ENCODE results near the gene KCNG2. TPM values are rescaled to one million over a fixed set of nuclear protein-coding genes. Genes with fewer than 3 reads are reported as not detected.

KCNG2 gene
- total RNA-seq, 2 donors from 2014 or later = 1.5 TPM; not detected in 1

DNA sequence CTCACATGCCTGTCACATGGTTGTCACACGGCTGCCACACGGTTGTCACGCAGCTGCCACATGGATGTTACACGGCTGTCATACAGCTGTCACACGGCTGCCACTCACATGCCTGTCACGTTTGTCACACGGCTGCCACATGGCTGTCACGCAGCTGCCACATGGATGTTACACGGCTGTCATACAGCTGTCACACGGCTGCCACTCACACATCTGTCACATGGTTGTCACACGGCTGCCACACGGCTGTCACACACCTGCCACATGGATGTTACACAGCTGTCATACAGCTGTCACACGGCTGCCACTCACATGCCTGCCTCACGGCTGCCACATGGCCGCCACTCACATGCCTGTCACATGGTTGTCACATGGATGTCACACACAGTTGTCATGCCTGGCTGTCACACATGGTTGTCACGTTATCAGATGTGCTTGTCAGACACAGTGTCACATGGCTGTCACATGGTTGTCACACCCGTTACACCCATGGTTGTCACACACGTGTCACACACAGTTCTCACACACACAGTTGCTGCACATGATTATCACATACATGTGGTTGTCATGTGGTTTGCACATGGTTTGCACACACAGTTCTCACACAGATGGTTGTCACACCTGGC lies 19.4 kb downstream of the KCNG2 start:
- DNase-seq (ENCODE audit: low spot score) (no peak), ATAC-seq (ENCODE audit: insufficient number of reproducible peaks, low FRiP score, low read depth) (no peak)
- Histone ChIP-seq H3K36me3 (no peaks in the 10 kb centered on the region), H3K27ac (no peak overlapping the region), H3K9me3 (no peaks in the 10 kb centered on the region), H3K4me1 (ENCODE audit: control insufficient read depth in 1 of 2, low read depth in 2 of 2) (no peaks in the 10 kb centered on the region), H3K27me3 (replicated peaks; ENCODE audit: insufficient read depth) (no peaks in the 10 kb centered on the region), H3K4me3 (no peak overlapping the region)
- TF ChIP-seq CTCF (IDR thresholded peaks at IDR 0.05) = no peak

DNA sequence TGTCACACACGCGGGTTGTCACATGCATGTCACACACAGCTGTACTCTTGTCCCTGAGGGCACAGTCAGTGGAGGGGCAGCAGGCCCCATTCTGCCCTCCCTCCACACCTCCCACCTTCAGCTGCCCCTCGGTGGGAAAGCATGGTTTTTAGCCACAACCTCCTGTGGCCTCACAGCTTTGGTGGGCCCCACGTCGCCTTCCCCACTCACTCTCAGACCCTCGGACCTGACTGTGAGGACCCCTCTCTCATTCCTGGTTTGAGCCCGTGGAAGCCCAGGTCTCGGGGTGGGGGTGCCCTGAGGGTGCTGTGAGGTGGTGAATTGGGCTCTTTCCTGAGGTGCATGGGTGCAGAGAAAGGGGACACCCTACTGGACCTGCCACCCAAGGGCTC lies 19.9 kb downstream of the KCNG2 start:
- no peaks in the 10 kb centered on the region for H3K4me1 ChIP-seq (ENCODE audit: control insufficient read depth in 1 of 2, low read depth in 2 of 2)
- H3K4me3 ChIP-seq = no peak overlapping the region
- no peaks in the 10 kb centered on the region for H3K9me3 ChIP-seq
- no peak for TF ChIP-seq CTCF (IDR thresholded peaks at IDR 0.05)
- H3K36me3 ChIP-seq = no peaks in the 10 kb centered on the region
- H3K27me3 ChIP-seq (replicated peaks; ENCODE audit: insufficient read depth) = no peaks in the 10 kb centered on the region
- no peak for DNase-seq (ENCODE audit: low spot score)
- H3K27ac ChIP-seq = no peak overlapping the region
- ATAC-seq (ENCODE audit: insufficient number of reproducible peaks, low FRiP score, low read depth) = no peak

- H3K4me1 ChIP-seq (ENCODE audit: control insufficient read depth in 1 of 2, low read depth in 2 of 2) = no peaks in the 10 kb centered on the region
- H3K27ac ChIP-seq = no peak overlapping the region
- no peaks in the 10 kb centered on the region for H3K36me3 ChIP-seq
- ATAC-seq (ENCODE audit: insufficient number of reproducible peaks, low FRiP score, low read depth) (no peak), DNase-seq (ENCODE audit: low spot score) (no peak)
- no peak for TF ChIP-seq CTCF (IDR thresholded peaks at IDR 0.05)
- H3K4me3 ChIP-seq = no peak overlapping the region
- no peaks in the 10 kb centered on the region for H3K9me3 ChIP-seq
- no peaks in the 10 kb centered on the region for H3K27me3 ChIP-seq (replicated peaks; ENCODE audit: insufficient read depth)
Measured at GRCh38 chr18:79818036-79818435, 20.3 kb downstream of the KCNG2 start.

DNA sequence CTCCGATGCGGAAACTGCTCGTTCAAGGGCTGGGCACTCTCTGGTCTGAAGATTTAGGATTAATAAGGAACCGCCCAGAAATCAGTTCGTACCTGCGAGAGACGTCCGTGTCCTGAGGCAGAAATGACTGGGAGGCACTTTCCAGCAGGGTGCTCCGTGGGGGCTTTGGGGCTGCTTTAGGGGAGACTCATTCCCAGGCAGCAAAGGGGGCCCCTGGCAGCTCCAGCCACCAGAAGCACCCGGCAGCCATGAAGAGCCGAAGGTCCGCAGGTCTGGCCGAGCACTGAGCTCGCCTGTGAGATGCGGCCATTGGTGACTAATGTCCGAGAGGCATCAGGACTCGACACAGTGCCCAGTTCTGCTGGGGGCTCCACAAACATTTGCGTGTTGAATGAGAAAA lies 20.9 kb downstream of the KCNG2 start:
- Histone ChIP-seq H3K27me3 (replicated peaks; ENCODE audit: insufficient read depth) (no peaks in the 10 kb centered on the region), H3K9me3 (no peaks in the 10 kb centered on the region)
- no peak for ATAC-seq (ENCODE audit: insufficient number of reproducible peaks, low FRiP score, low read depth)

More for the DNA sequence above, 20.9 kb downstream of the KCNG2 start:
- no peak overlapping the region for H3K4me3 ChIP-seq
- no peaks in the 10 kb centered on the region for H3K4me1 ChIP-seq (ENCODE audit: control insufficient read depth in 1 of 2, low read depth in 2 of 2)
- DNase-seq (ENCODE audit: low spot score) = no peak
- no peak for TF ChIP-seq CTCF (IDR thresholded peaks at IDR 0.05)
- no peaks in the 10 kb centered on the region for H3K36me3 ChIP-seq
- H3K27ac ChIP-seq = no peak overlapping the region

Measured in thoracic aorta (tissue), 2 donors.